GM10266 (cell line): ENCODE results near the gene TAGLN.
"Not testable (repeated sequence)": the region's sequence is repeated elsewhere in the genome, so short reads cannot be mapped to it uniquely, and the experiment has no call there.

ENCODE experiments used
- DNase-seq: peaks from one replicate; pipeline ENCODE4 v3.0.0; 2012; ENCODE audit errors: extremely low spot score
- CTCF ChIP-seq: IDR thresholded peaks from 2 replicates; pipeline ENCODE4 v1.5.1; 2012; ENCODE audit warnings: mild to moderate bottlenecking, low read depth; ENCODE audit not compliant: control insufficient read depth, insufficient read depth; ENCODE audit errors: missing control alignments

Gene TAGLN

GRCh38 chr11:117203069-117203407 lies 3.9 kb downstream of the TAGLN start:
- no peak for TF ChIP-seq CTCF
- DNase-seq: no peak

GRCh38 chr11:117204283-117205080 lies 5.3 kb downstream of the TAGLN start:
- no peak for TF ChIP-seq CTCF

GRCh38 chr11:117205211-117205818 lies 6.1 kb downstream of the TAGLN start:
- TF ChIP-seq CTCF: no peak
- no peak for DNase-seq

More at GRCh38 chr11:117204283-117205080, 5.3 kb downstream of the TAGLN start:
- no peak for DNase-seq

DNA sequence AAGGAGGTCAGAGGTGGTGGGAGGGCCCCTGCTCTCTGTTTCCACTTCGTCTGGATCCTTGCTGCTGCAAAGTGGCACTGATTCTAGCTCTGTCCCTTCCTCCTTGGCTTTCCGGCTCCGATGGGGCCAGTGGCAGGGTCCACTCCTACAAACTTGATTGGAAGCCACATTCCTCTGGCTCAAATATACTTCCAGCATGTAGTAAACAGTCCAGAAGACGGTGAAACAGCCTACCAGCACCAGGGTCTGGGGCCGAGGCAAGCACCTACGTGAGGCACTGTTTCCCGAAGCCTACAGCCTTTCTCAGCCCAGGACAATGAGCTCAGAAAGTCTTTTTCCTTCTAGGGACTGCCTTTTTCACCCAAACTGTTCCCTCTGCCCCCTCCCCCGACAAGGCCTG lies 6.9 kb downstream of the TAGLN start:
- not testable (repeated sequence) for DNase-seq

DNA sequence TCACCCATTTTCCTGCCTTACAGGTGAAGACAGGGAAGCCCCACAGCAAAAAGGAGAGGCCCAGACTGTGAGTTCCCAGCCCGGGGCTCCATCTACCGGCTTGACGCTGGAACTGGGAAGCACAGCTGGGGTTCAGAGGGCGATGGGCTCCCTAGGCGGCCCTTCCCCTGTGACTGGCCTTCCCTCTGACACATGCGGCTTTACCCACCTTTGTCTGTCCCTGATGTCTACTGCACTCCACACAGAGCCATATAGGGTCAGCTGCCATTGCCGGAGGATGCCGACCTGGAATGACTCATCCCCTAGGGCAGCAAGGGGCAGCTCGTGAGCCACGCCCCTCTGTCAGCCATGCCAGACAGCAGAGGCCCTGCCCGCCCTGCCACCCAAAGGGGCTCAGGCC lies 7.7 kb downstream of the TAGLN start:
- DNase-seq: not testable (repeated sequence)

GRCh38 chr11:117207481-117207880 lies 8.3 kb downstream of the TAGLN start:
- DNase-seq: not testable (repeated sequence)

GRCh38 chr11:117208710-117209109 lies 9.5 kb downstream of the TAGLN start:
- not testable (repeated sequence) for DNase-seq

GRCh38 chr11:117209351-117210125 lies 10.4 kb downstream of the TAGLN start:
- DNase-seq: not testable (repeated sequence)

- TF ChIP-seq CTCF: no peak
Measured at GRCh38 chr11:117210620-117211019, 11.4 kb downstream of the TAGLN start.

More at GRCh38 chr11:117210620-117211019, 11.4 kb downstream of the TAGLN start:
- no peak for DNase-seq
